Activated CD4-positive, CD25-positive, alpha-beta regulatory T cell treated with anti-CD3 and anti-CD28 coated beads, Interleukin-2, amount 50 U/mL, for 16 hours (primary cell): ENCODE measurements around the gene RALGAPA2.

Experiments used
- DNase-seq: peaks from one replicate; pipeline ENCODE4 v3.0.0-alpha.2; 2020; ENCODE audit warnings: low read depth, low spot score

Gene RALGAPA2

GRCh38 chr20:20721489-20721888, 9.0 kb upstream of the RALGAPA2 start:
- DNase-seq: no peak

GRCh38 chr20:20720158-20720557, 7.7 kb upstream of the RALGAPA2 start:
- no peak for DNase-seq

GRCh38 chr20:20719411-20719810, 7.0 kb upstream of the RALGAPA2 start:
- DNase-seq: no peak

GRCh38 chr20:20713244-20713765, 861 bp upstream of the RALGAPA2 start:
- no peak for DNase-seq

- DNase-seq: no peak
These were observed 405 bp downstream of the RALGAPA2 start for GRCh38 chr20:20712004-20712473.

GRCh38 chr20:20711413-20711812, 1.0 kb downstream of the RALGAPA2 start:
- DNase-seq: no peak

GRCh38 chr20:20710443-20711315, 1.8 kb downstream of the RALGAPA2 start:
- no peak for DNase-seq

GRCh38 chr20:20709887-20710286, 2.6 kb downstream of the RALGAPA2 start:
- no peak for DNase-seq

- DNase-seq: no peak
These were observed 6.2 kb downstream of the RALGAPA2 start for GRCh38 chr20:20706285-20706684.

- no peak for DNase-seq
These were observed 9.9 kb downstream of the RALGAPA2 start for GRCh38 chr20:20702330-20703245.

GRCh38 chr20:20699917-20700316, 12.5 kb downstream of the RALGAPA2 start:
- no peak for DNase-seq

GRCh38 chr20:20699144-20699543, 13.3 kb downstream of the RALGAPA2 start:
- DNase-seq: no peak

GRCh38 chr20:20697325-20697845, 15.1 kb downstream of the RALGAPA2 start:
- no peak for DNase-seq

- no peak for DNase-seq
These were observed 17.1 kb downstream of the RALGAPA2 start for GRCh38 chr20:20695250-20695816.

- DNase-seq: no peak
These were observed 17.9 kb downstream of the RALGAPA2 start for GRCh38 chr20:20694591-20694990.

GRCh38 chr20:20692587-20692986, 19.9 kb downstream of the RALGAPA2 start:
- DNase-seq: no peak

- no peak for DNase-seq
These were observed 20.8 kb downstream of the RALGAPA2 start for GRCh38 chr20:20691477-20692235.

GRCh38 chr20:20690676-20691476, 21.6 kb downstream of the RALGAPA2 start:
- no peak for DNase-seq

GRCh38 chr20:20687319-20687718, 25.1 kb downstream of the RALGAPA2 start:
- no peak for DNase-seq

GRCh38 chr20:20685635-20686034, 26.8 kb downstream of the RALGAPA2 start:
- DNase-seq: no peak
